Activated CD8-positive, alpha-beta memory T cell treated with anti-CD3 and anti-CD28 coated beads, Interleukin-2, amount 10 ng/mL, durations not matched to agents 7 days and 5 days (primary cell): Measurements from ENCODE around the gene DIS3L2. TPM values are rescaled to one million over a fixed set of nuclear protein-coding genes. Genes with fewer than 3 reads are reported as not detected.

Experiments
- ATAC-seq: fragments of 150-1000 bp; cut with Tn5 transposase; one replicate; pipeline ENCODE4 v1.10.0; 2021; ENCODE audit warnings: moderate library complexity
- CTCF ChIA-PET: fragments of 350-600 bp; sonication (Branson Sonifier 250); formaldehyde crosslinking; loops from one replicate; lab custom pipeline; 2021; ENCODE audit warnings: antibody characterized with exemption; lab: Charles Lee
- DNase-seq: peaks from one replicate; pipeline ENCODE4 v3.0.0-alpha.2; 2020
- H3K27ac Mint-ChIP-seq: one replicate; pipeline ENCODE4 v1.8.0; 2021; ENCODE audit warnings: mild to moderate bottlenecking, mixed read lengths
- H3K27me3 Mint-ChIP-seq: one replicate; pipeline ENCODE4 v1.8.0; 2021; ENCODE audit warnings: mixed read lengths
- H3K36me3 Mint-ChIP-seq: one replicate; pipeline ENCODE4 v1.8.0; 2021; ENCODE audit warnings: mild to moderate bottlenecking, mixed read lengths
- H3K4me1 Mint-ChIP-seq: one replicate; pipeline ENCODE4 v1.8.0; 2021; ENCODE audit warnings: mixed read lengths
- H3K4me3 Mint-ChIP-seq: one replicate; pipeline ENCODE4 v1.8.0; 2021; ENCODE audit warnings: mild to moderate bottlenecking, moderate library complexity, mixed read lengths
- H3K9me3 Mint-ChIP-seq: one replicate; pipeline ENCODE4 v1.8.0; 2022; ENCODE audit warnings: low read depth, mixed read lengths
- total RNA-seq, 2 experiments: library from RNA; stranded (reverse); gene quantifications; one replicate each; pipeline ENCODE4 v1.2.3, GENCODE V29; 2021

DIS3L2 gene
- total RNA-seq, 2 experiments from 2014 or later, result 25.4 to 39.4 TPM

GRCh38 chr2:232137356-232138147 lies 176.0 kb downstream of the DIS3L2 start:
- ATAC-seq, result no peak
- no peak overlapping the region for H3K27ac Mint-ChIP-seq
- CTCF ChIA-PET, result interaction anchor here (1.2 kb wide), 1 partner anchor 387 kb away, joined by 3 read pairs; no protein-coding TSS in a partner anchor

GRCh38 chr2:232138441-232138840 lies 176.9 kb downstream of the DIS3L2 start:
- CTCF ChIA-PET, result interaction anchor here (1.0 to 1.5 kb wide), 4 partner anchors 155 to 386 kb away, joined by 3 read pairs; no protein-coding TSS in a partner anchor
- Mint-ChIP-seq H3K4me1 (peaks cover 13% of the 10 kb centered on the region), H3K27me3 (no peaks in the 10 kb centered on the region), H3K4me3 (no peak overlapping the region), H3K27ac (no peak overlapping the region), H3K36me3 (peaks cover 2% of the 10 kb centered on the region), H3K9me3 (no peaks in the 10 kb centered on the region)
- no peak for ATAC-seq
- no peak for DNase-seq

More at GRCh38 chr2:232137356-232138147, 176.0 kb downstream of the DIS3L2 start:
- Mint-ChIP-seq H3K4me1 (peaks cover 13% of the 10 kb centered on the region), H3K4me3 (no peak overlapping the region), H3K36me3 (peaks cover 2% of the 10 kb centered on the region), H3K27me3 (no peaks in the 10 kb centered on the region), H3K9me3 (no peaks in the 10 kb centered on the region)
- no peak for DNase-seq

DNA sequence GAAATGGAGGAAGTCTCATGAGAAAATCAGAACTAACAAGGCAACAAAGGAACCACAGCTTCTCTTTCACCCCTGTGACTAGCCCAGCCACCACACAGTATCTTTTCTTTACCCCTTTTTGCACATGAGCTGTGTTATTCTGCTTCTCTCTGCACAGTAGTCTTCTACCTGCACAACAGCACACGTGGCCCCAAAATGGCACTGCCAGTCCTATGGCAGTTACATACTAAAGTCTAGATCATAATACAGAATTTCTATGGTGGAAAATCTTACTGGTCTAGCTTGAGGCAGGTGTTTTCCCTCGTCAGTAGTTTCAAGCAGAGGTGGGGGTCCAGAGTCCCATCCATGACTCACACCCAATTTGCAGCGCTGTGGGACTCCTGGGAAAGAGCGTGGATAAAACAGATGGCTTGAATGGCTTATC lies 177.7 kb downstream of the DIS3L2 start:
- peaks cover 13% of the 10 kb centered on the region for H3K4me1 Mint-ChIP-seq

GRCh38 chr2:232139786-232140562 lies 178.5 kb downstream of the DIS3L2 start:
- no peak overlapping the region for H3K4me3 Mint-ChIP-seq
- DNase-seq (no peak), ATAC-seq (no peak)
- no peaks in the 10 kb centered on the region for H3K27me3 Mint-ChIP-seq
- no peaks in the 10 kb centered on the region for H3K9me3 Mint-ChIP-seq
- CTCF ChIA-PET, result interaction anchor here (0.9 to 4.0 kb wide), 8 partner anchors 28 to 233 kb away, joined by 3 to 40 read pairs (median 4); partner anchors contain the start of gene NPPC
- peaks cover 13% of the 10 kb centered on the region for H3K4me1 Mint-ChIP-seq
- no peak overlapping the region for H3K27ac Mint-ChIP-seq
- H3K36me3 Mint-ChIP-seq, result peaks cover 2% of the 10 kb centered on the region

More for the DNA sequence above, 177.7 kb downstream of the DIS3L2 start:
- ATAC-seq (peak; percentile 66), DNase-seq (no peak)
- CTCF ChIA-PET, result interaction anchor here (1.0 to 1.5 kb wide), 4 partner anchors 154 to 385 kb away, joined by 3 read pairs; no protein-coding TSS in a partner anchor
- Mint-ChIP-seq H3K27me3 (no peaks in the 10 kb centered on the region), H3K36me3 (peaks cover 2% of the 10 kb centered on the region), H3K27ac (no peak overlapping the region), H3K9me3 (no peaks in the 10 kb centered on the region), H3K4me3 (no peak overlapping the region)

DNA sequence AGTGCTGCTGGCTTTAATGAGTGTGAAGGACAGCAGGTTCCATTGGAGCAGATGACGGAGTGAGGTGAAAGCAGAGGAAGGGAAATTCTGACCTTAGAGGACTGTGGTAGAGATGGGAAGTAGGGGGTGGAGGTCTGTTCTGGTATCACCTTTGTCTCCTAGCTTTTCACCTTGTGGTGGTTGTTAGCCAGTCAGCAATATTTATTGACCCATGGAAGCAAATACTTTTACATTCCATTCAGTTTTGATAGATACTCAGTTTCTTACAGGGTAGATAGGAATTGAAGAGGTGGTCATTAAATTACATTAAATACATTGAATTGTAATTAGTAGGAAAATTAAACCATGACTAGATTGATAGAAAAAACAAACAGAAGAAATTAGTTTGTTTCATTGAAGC lies 180.1 kb downstream of the DIS3L2 start:
- Mint-ChIP-seq H3K27ac (no peak overlapping the region), H3K36me3 (peaks cover 2% of the 10 kb centered on the region), H3K9me3 (no peaks in the 10 kb centered on the region), H3K4me3 (no peak overlapping the region), H3K4me1 (peaks cover 13% of the 10 kb centered on the region), H3K27me3 (no peaks in the 10 kb centered on the region)
- CTCF ChIA-PET, result interaction anchor here (1.2 to 4.0 kb wide), 6 partner anchors 30 to 239 kb away, joined by 4 to 40 read pairs (median 10); partner anchors contain the start of gene NPPC
- no peak for DNase-seq
- no peak for ATAC-seq

GRCh38 chr2:232142049-232142448 lies 180.5 kb downstream of the DIS3L2 start:
- Mint-ChIP-seq H3K27me3 (no peaks in the 10 kb centered on the region), H3K36me3 (peaks cover 2% of the 10 kb centered on the region), H3K4me3 (no peak overlapping the region), H3K9me3 (no peaks in the 10 kb centered on the region), H3K27ac (no peak overlapping the region), H3K4me1 (peaks cover 13% of the 10 kb centered on the region)
- ATAC-seq, result no peak
- DNase-seq, result no peak
- CTCF ChIA-PET, result interaction anchor here (1.2 to 4.0 kb wide), 7 partner anchors 180 to 239 kb away, joined by 3 to 40 read pairs (median 6); partner anchors contain the start of gene NPPC

DNA sequence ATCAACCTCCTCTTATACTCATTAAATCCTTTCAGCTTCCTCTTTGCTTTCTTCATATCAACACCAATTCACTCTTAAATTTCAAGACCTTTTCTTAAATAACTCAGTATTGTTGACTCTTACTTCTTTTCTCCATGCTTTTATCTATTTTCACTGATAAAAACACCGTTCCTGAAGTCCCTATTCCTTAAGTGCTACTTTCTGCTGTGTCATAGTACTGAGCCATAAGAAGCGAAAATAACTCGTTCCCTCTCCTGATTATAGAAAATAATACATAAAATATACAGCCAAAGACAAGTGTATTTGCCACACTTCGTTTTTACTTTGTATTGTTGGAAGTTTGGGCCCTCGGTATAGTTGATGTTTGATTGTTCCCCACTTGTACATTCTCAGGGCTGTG lies 181.0 kb downstream of the DIS3L2 start:
- CTCF ChIA-PET, result interaction anchor here (1.2 to 4.0 kb wide), 7 partner anchors 179 to 240 kb away, joined by 3 to 40 read pairs (median 6); partner anchors contain the start of gene NPPC
- no peaks in the 10 kb centered on the region for H3K27me3 Mint-ChIP-seq
- H3K9me3 Mint-ChIP-seq, result no peaks in the 10 kb centered on the region
- no peak overlapping the region for H3K27ac Mint-ChIP-seq
- H3K4me3 Mint-ChIP-seq, result no peak overlapping the region
- H3K36me3 Mint-ChIP-seq, result peaks cover 2% of the 10 kb centered on the region
- ATAC-seq (no peak), DNase-seq (no peak)
- H3K4me1 Mint-ChIP-seq, result peaks cover 13% of the 10 kb centered on the region

DNA sequence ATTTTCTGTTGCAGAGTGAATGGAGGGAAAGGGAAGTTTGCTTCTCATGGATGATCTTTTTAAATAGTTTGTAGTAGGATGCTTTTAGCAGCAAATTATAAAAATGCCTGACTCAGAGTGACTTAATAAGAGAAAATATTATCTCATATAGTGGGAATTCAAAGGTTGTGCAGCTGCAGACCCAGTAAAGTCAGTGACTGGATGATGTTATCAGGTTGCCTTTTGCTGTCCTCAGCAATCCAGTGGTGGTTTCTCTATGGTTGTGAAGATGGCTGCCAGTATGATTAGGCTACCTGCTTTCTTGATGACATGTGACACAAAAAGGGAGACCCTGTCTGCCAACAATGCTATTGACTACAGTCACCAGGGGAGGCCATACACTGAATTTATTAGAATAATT lies 184.8 kb downstream of the DIS3L2 start:
- Mint-ChIP-seq H3K36me3 (no peaks in the 10 kb centered on the region), H3K27me3 (no peaks in the 10 kb centered on the region), H3K4me3 (no peak overlapping the region), H3K4me1 (no peaks in the 10 kb centered on the region), H3K27ac (no peak overlapping the region), H3K9me3 (no peaks in the 10 kb centered on the region)
- CTCF ChIA-PET, result interaction anchor here (1.2 to 1.4 kb wide), 3 partner anchors 147 to 221 kb away, joined by 3 to 6 read pairs (median 4); partner anchors contain the start of gene NPPC
- ATAC-seq (no peak), DNase-seq (no peak)

DNA sequence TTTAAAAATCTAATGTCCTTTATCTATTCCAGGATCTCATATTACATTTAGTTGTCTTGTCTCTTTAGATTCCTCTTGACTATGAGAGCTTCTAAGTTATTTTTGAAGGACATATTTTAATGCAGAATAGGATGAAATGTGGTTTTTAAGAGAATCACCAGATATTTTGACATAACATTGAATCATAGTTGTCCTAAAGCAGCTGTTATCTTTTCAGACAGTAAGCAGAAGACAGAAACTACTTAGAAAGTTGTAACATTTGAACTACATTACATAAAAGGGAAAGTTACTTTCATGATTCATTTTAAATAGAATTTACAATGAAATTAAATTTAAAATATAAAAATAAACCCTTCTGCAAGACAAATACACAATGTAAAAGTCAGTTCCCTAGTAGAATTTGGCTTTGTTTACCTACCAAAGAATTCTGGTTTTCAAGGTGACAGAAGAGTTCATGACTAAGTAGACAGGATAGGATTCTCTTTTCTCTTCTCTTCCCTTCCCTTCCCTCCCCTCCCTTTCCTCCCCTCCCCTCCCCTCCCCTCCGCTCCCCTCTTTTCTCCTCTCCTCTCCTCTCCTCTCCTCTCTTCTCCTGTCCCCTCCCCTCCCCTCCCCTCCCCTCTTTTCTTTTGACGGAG lies 186.0 kb downstream of the DIS3L2 start:
- Mint-ChIP-seq H3K4me3 (no peak overlapping the region), H3K4me1 (no peaks in the 10 kb centered on the region), H3K36me3 (no peaks in the 10 kb centered on the region), H3K9me3 (no peaks in the 10 kb centered on the region), H3K27ac (no peak overlapping the region), H3K27me3 (no peaks in the 10 kb centered on the region)
- ATAC-seq (no peak), DNase-seq (no peak)
- CTCF ChIA-PET, result interaction anchor here (0.9 to 1.4 kb wide), 2 partner anchors 219 to 222 kb away, joined by 3 to 6 read pairs; partner anchors contain the start of gene NPPC

DNA sequence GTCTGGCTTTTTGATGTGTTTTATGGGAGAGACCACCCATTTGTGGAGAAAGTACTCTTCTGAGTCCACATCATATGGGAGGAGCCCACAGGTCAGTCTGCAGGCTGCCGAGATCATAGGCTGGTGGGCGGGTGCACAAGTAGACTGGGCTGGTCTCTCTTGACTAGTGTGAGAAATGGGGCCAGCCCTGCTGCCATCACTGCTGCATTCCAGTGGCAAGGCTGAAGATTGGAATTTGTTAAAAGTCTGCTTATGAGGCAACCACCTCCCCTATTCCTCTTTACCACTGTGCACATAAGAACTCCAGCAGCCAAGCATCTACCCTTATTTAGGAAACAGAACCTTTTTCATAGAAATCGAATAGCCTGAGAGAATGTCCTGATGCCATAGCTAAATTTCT lies 200.7 kb downstream of the DIS3L2 start:
- ATAC-seq (no peak), DNase-seq (no peak)
- Mint-ChIP-seq H3K27me3 (no peaks in the 10 kb centered on the region), H3K9me3 (no peaks in the 10 kb centered on the region), H3K4me3 (no peak overlapping the region), H3K36me3 (peaks cover 12% of the 10 kb centered on the region), H3K4me1 (no peaks in the 10 kb centered on the region), H3K27ac (no peak overlapping the region)
- CTCF ChIA-PET, result no interaction called here

- CTCF ChIA-PET, result interaction anchor here (1.0 kb wide), 1 partner anchor 22 kb away, joined by 4 read pairs; no protein-coding TSS in a partner anchor
- Mint-ChIP-seq H3K27me3 (no peaks in the 10 kb centered on the region), H3K27ac (no peak overlapping the region), H3K36me3 (peaks cover 1% of the 10 kb centered on the region), H3K9me3 (no peaks in the 10 kb centered on the region), H3K4me3 (no peak overlapping the region), H3K4me1 (no peaks in the 10 kb centered on the region)
- no peak for ATAC-seq
- DNase-seq, result no peak
These were observed 208.9 kb downstream of the DIS3L2 start for GRCh38 chr2:232170396-232170795.

DNA sequence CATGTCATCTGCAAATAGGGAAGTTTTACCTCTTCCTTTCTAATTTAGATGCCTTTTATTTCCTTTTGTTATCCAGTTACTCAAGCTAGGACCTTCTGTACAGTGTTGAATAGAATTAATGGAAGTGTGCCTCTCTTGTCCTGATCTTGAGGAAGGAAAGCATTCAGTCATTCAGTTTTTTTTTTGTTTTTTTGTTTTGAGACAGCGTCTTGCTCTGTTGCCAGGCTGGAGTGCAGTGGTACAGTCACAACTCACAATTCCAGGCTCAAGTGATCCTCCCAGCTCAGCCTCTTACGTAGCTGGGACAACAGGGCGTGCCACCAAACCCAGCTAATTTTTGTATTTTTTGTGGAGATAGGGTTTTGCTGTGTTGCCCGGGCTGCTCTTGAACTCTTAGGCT lies 213.1 kb downstream of the DIS3L2 start:
- Mint-ChIP-seq H3K4me1 (no peaks in the 10 kb centered on the region), H3K27me3 (no peaks in the 10 kb centered on the region), H3K4me3 (no peak overlapping the region), H3K9me3 (no peaks in the 10 kb centered on the region), H3K36me3 (peaks cover 6% of the 10 kb centered on the region), H3K27ac (no peak overlapping the region)
- CTCF ChIA-PET, result no interaction called here
- DNase-seq (no peak), ATAC-seq (no peak)
